Non-pigmented ciliary epithelial cell (primary cell): Measurements from ENCODE around the gene SLC25A21.

Experiments used
- DNase-seq: peaks from one replicate; pipeline ENCODE4 v3.0.0-alpha.2; 2010; ENCODE audit warnings: low read depth

The SLC25A21 gene

DNA sequence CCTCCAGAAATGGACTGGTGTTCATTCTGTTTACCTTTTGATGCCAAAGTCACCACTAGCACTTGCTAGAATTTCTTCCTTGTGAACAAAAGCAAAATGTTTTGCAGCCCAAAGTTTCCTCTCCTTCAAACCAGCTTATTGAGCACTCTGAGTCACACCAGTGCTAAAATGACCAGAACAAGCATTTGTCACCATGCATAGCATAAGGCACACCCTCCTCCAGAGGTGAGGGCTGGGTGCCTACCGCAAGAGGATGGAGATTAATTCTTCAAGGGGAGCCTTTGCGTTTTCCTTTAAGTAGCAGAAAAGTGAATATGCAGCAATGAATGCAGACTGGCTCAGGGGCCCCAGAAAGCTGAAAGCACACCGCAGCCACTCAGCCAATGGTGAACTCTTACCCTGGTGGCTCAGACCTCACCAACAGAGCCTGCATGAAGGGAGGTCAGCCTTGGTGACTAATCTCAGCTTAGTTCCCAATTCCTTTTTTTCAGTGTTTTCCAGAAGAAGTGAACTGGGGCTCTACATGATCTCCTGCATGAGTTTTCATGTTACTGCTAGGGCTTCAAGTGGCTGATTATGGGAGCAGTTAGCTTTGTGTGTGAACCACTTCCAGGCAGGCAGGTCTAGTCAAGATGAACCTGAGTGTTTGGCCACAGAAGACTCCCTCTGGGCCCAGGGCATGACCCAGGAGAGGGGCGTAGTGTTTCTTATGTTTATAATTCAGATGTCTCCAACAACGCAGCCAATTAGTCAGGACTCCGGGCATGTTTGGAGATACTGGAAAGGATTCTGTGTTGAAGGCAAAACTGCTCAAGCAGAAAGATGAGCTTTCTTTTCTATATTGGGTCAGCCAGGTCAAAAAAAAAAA, 414.4 kb downstream of the SLC25A21 start:
- DNase-seq, result no peak

GRCh38 chr14:36756226-36756625, 416.2 kb downstream of the SLC25A21 start:
- DNase-seq, result no peak

DNA sequence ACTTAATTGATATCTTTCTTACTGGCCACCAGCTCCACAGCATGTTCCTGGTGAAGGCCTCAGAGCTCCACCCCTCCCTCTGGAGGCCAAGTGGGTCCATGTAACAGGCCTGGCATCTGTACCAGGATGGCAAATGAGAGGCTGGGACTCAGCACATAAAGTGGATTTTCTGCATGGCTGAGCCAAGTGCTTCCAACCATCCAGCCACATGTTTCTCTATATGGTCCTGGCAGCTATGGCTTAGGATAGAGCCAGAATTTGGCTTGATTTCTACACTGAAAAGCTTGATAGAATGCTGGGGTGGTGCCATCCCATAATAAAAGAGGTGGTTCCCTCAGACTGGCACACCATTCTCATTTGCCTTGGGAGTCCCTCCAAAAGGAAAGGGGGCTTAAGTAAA, 416.6 kb downstream of the SLC25A21 start:
- DNase-seq, result no peak

DNA sequence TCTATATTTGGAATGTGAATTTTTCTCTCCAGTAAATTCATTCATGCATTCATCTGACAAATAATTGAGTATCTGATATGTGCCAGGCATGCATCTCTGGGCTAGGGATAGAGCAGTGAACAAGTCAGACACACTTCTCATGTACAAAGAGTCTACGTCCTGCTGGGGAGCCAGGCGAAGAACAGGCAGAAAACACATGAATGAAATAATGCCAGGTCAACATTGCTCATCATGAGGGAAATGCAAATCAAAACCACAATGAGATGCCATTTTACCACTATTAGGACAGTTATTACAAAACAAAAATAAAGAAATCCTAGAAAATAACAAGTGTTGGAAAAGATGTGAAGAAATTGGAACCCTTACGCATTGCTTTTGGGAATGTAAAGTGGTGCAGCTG, 420.5 kb downstream of the SLC25A21 start:
- no peak for DNase-seq

DNA sequence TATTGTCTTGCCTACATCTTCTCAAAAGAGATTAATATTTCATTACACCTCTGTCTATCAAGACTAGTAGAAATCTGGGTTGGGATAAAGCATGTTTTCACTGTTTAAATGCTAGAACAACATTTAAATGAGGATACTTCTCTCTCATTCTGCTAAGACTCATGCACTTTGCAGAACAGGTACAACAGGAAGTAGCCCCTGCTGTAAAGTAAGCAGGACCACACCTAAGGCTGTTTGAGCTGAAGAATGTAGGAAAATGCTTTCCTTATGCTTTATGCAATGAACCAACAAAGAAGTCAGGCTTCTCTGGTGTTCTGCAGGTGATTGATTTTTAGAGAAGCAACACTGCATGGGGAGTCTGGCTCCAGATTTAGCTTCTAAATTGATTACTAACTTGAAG, 421.3 kb downstream of the SLC25A21 start:
- DNase-seq, result no peak

DNA sequence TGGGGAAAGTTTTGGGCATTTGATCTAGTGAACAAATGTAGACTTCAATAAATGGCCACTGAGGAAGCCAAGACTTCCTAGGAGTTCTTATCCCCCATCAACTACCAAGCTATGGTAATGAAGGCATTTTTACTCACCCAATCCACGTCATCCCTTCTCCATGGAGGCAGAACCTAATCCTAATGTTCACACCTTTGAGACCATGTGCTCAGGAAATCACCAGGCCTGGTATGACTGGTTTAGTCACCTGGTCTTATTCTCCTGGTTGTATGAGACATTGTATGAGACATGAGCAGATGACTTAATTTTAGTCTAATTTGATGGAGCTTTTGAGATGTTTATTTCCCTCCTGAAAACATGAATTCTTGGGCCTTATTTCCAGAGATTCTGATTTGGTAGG, 422.2 kb downstream of the SLC25A21 start:
- no peak for DNase-seq

GRCh38 chr14:36748610-36749213, 423.7 kb downstream of the SLC25A21 start:
- no peak for DNase-seq

- DNase-seq, result no peak
Measured at GRCh38 chr14:36747411-36748184, 424.8 kb downstream of the SLC25A21 start.

DNA sequence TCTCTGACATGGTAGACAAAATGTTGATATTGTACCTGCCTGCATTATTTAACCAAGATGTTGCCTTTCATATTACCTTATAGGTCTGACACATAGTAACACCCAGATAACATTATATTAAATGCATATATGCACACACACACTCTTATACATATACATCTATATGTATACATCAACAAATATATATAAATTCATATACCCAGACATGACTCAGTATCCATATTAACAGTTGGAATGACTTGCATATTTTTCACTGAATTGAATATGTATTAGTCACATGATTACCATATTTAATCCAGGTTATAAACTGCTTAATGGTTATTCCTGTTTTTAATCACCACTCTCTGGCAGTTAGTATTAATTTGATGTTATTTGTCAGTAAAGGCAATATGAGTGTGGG, 425.5 kb downstream of the SLC25A21 start:
- no peak for DNase-seq

DNA sequence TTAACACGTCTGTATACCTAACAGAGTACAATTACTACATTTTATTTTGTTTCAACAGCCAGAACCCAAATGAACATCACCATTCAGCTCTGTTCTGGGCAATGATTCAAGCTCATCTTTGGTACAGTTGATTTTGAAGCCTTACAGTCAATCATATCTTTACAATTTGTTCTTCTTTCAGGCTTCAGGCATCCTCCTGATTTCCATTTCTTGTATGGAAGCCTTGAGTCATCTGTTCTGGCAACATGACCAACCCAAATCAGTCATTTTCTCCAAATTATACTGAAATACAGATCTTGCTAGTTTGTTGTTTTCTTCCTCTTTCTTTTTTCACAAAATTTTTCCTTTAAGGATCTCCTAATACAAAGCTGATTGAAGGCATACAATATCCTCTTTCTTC, 430.5 kb downstream of the SLC25A21 start:
- no peak for DNase-seq

DNA sequence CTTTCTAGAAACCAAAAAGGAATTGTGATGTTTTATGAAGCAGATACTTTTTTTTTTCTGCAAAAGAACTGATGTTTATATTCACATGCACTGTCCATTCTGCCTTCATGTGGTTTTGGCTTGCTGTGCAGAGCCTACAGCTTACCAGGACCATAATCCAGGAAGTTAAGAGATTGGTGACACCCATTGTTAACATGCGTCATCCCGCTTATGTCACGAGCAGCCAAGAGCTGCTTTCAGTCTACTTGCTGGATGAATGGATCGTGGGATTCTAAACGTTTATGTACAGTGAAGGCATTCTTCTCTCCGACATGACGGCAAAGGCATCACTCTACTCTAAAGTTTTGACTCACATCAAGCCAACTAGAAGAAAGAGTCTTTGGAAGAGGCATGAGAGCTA, 434.1 kb downstream of the SLC25A21 start:
- no peak for DNase-seq

GRCh38 chr14:36726128-36726527, 446.3 kb downstream of the SLC25A21 start:
- no peak for DNase-seq

DNA sequence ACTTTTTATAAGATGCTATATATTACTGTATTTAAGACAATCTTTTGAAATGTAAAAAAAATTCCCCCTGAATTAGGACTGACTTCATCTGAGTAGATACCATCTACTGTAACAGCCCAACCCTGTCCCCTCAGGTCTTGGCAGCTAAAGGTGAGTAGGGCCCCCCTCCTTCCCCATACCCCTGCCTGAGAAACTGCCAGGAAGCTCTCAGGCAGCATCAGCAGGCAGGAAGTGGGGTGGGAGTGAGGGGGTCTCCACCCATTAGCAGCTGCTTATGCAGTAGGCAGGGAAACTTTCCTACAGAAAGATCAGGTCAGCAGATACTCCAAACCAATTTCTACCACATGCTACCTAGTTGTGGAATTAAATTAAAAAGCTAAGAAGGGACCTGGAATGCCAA, 448.2 kb downstream of the SLC25A21 start:
- DNase-seq, result no peak

DNA sequence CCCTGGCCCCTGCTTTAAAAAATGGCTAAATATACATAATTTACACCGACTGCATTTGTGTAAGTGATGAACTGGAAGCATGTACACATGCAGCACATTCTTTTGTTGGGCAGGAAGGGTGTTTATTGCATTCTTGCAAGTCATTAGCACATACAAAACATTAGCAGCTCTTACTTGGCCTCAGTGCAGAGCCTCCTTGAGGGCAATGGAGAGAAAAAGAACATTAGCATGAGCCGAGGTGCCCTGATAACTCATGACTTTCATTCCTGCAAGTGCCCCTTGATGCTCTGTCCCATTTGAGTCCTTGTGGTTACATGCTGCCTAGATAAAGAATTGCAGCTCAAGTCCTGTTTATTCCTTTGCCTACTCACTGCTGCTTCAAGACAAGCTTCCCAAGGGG, 448.9 kb downstream of the SLC25A21 start:
- no peak for DNase-seq

GRCh38 chr14:36721877-36722276, 450.5 kb downstream of the SLC25A21 start:
- no peak for DNase-seq

GRCh38 chr14:36720657-36721056, 451.7 kb downstream of the SLC25A21 start:
- no peak for DNase-seq

DNA sequence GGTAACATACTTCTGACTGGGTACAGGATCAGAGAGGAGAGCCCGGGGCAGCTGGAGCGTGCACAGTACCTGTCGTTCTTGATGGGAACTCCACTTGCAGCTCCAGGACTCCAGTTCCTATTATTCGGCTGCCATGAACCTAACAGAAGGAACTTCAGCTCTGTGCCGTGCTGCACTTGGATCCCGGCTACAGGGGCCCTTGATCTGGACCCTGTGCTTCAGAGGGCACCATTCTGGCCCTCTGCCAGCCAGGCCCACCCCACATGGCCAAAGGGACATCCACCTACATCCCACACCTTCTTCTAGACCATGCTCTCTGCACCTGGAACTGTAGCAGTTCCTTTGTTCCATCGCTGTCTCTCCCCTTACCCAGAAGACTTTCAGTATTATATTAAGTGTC, 452.6 kb downstream of the SLC25A21 start:
- no peak for DNase-seq

GRCh38 chr14:36718216-36718615, 454.2 kb downstream of the SLC25A21 start:
- no peak for DNase-seq

- DNase-seq, result no peak
Measured at GRCh38 chr14:36717363-36717762, 455.0 kb downstream of the SLC25A21 start.

GRCh38 chr14:36716614-36717184, 455.7 kb downstream of the SLC25A21 start:
- no peak for DNase-seq

DNA sequence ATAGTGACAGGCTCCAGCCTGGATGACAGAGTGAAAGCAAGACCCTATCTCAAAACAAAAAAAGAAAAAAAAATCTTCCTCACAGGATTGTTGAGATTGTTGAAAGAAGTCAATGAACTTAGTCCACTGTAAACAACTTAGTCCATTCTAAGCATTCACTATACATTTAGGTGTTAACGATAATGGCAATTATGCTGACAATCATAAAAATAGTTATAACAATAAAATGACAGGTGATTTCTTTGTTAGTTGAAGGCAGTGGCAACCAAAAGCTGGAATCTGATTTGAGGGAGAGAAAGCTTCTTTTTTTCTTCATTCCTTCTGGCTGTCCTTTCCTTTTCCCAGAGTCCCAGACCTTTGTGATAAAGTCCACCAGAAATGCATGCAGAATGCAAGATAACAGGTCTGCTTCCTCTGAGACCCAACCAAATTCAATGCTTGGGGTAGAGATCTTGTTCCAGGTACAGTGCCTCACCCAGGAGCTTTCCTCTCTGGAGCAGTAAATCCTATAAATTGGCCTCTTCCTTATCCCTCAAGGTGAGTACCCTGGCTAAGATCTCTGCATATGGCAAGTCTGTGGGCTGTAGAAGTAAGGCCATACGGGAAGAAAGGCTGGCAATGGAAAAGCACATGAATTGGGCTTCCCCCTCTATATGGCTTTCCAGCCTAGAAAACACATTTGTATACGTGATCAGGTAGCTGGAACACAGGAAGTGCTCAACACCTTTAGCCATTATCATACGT, 458.3 kb downstream of the SLC25A21 start:
- DNase-seq, result no peak

GRCh38 chr14:36707570-36707969, 464.8 kb downstream of the SLC25A21 start:
- DNase-seq, result no peak
